T47D (cell line): ENCODE data around the gene HYAL1.

ENCODE experiments used
- DNase-seq, 2 experiments: peaks; one replicate each; pipeline versions ENCODE4 v3.0.0 to v3.0.0-alpha.2; 2011 to 2012; ENCODE audit warnings: low read depth in 1 of 2, low spot score in 1 of 2
- JUND ChIP-seq: IDR thresholded peaks from 2 replicates; pipeline ENCODE4 v1.6.1; 2012; ENCODE audit warnings: low read depth
- in situ Hi-C: cut with HindIII; loops from 2 replicates; pipeline ENCODE4 v1.10.0; 2016; ENCODE audit warnings: low sequenced_read_pairs, low pct_unique_long_range_greater_than_20kb

Gene HYAL1

DNA sequence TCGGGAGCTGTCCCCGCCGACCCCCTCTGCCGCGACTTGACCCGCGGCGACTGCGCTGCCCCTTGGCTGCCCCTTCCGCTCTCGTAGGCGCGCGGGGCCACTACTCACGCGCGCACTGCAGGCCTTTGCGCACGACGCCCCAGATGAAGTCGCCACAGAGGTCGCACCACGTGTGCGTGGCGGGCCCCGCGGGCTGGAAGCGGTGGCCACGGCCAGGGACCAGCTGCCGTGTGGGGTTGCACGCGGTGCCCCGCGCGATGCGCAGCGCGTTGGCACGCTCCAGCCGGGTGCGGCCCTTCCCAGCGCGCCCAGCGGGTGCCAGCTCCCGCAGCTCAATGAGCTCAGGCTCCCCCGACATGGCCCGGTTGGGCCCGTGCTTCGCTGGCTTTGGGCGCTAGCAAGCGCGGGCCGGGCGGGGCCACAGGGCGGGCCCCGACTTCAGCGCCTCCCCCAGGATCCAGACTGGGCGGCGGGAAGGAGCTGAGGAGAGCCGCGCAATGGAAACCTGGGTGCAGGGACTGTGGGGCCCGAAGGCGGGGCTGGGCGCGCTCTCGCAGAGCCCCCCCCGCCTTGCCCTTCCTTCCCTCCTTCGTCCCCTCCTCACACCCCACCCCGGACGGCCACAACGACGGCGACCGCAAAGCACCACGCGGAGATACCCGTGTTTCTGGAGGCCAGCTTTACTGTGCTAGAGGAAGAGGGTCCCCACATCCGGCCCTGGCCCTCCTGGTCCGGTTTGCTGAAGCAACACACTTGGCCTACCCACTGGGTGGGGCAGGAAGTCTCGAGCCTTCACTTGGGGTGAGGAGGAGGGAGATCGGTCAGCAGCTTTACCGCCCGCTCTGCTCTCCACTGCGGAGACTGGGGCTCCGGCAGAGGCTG lies 37.3 kb upstream of the HYAL1 start, which contains the start of gene RASSF1:
Gene RASSF1 (minus strand): TSS at position 389 of the 882 bp plus-strand sequence. CDS start 31 bp downstream, at position 358.
- no peak for TF ChIP-seq JUND
- in situ Hi-C loops = no loop called here
- no peak for DNase-seq

DNA sequence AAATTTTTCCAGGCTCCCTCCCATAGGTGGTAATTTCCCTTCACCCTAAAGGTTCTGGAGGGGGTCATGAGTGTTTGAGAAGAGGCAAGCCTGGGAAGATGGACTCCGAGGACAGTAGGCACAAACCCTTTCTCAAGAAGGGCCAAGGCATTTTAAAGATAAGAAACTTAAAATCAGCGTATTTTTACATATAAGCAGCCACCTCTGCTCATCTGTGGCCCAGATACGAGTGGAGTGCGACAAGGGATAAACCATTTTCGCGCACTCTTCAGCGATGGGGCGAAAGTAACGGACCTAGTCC lies 36.7 kb upstream of the HYAL1 start:
- no peak for DNase-seq
- in situ Hi-C loops = no loop called here
- no peak for TF ChIP-seq JUND

DNA sequence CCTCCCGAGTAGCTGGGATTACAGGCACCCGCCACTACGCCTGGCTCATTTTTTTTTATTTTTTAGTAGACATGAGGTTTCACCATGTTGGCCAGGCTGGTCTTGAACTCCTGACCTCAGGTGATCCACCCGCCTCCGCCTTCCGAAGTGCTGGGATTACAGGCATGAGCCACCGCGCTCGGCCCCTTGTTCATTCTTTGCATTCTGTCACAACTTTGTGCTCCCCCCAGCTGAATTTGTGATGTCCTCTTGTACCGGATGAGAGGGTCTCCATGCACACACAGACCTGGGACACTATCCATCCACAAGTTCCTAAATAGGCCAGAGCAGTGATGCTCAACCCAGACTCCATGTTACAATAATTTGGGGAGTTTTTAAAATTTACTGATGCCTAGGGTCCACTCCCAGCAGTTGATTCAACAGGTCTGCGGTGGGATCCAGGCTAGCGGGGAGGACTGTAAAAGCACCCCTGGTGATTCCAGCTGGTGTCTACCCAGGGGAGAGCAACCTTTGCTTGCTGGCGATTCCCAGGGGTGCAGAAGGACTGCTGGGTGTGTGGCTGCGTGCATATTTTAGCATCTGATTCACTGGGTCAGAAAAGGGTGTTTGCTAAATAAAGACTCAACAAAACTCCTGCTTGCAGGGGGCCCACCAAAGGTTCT lies 36.2 kb upstream of the HYAL1 start:
- in situ Hi-C loops = no loop called here
- DNase-seq = no peak
- TF ChIP-seq JUND = no peak

- in situ Hi-C loops = no loop called here
- TF ChIP-seq JUND = no peak
Measured at GRCh38 chr3:50338965-50339364, 35.6 kb upstream of the HYAL1 start.

DNA sequence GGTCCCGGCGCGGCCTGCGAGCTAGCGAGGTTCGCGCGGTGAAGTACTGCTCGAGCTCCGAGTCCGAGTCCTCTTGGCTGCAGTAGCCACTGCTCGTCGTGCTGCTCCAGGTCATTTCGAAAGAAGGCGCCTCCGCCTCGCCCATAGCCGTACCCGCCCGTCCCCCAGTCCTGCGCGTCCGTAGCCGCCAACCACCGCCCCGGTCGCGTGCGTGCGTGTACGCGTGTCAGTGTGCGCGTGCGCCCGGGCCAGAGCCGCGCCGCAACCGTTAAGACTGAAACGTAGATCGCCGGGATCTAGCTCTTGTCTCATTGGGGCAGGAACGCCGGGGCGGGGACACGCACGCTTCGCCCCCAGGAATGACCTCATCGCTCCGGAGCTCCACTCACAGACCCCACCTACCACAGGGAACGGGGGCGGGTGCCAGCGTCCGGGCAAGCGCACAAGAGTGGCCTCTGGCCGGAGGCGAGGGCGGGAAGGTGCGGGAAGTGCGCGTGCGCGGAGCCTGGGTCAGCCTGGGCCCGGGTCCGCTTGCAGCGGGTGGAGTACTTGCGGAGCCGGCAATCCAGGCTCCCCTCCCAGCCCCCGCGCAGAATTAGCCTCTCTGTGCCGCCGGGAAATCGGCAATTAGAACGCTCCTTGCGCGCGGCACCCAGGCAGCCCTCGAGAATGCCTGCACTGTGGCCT lies 33.9 kb upstream of the HYAL1 start:
- peak; percentile 97 to 98 for DNase-seq
- TF ChIP-seq JUND = no peak
- in situ Hi-C loops = no loop called here

More at GRCh38 chr3:50338965-50339364, 35.6 kb upstream of the HYAL1 start:
- no peak for DNase-seq

DNA sequence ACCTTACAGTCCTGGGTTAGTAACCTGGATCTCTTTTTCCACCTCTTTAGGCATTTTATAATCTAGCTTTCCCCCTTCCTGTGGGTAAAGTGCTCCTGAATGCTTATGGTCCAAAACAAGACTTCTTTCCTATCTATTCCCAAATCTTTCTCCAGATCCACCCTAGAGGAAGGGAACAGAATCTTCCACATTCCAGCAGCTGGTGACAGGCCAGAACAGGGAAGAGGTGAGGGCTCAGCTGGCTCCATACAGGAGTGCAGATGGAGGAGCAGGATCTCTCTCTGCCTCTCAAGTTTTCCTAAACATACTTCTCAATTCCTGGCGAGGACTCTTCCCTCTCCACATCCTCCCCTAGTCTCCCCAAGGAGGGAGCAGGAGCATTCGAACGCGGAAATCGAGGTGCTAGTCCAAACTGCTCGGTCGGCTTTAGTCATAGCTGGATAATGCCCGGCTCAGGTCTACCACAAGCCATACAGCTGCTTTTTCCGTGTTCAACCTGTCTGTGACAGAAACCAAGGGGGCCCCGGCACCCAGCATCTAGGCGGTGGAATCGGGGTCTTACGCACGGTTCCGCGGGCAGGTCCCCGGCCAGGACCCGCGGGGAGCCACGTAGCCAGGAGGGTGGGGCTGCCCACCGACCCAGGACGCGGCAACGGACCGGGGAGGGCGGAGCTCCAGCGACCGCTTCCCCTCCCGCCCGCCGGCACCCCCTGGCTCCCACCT lies 33.2 kb upstream of the HYAL1 start:
- in situ Hi-C loops = no loop called here
- TF ChIP-seq JUND = no peak
- peak in 1 of 2 experiments; percentile 58 for DNase-seq

DNA sequence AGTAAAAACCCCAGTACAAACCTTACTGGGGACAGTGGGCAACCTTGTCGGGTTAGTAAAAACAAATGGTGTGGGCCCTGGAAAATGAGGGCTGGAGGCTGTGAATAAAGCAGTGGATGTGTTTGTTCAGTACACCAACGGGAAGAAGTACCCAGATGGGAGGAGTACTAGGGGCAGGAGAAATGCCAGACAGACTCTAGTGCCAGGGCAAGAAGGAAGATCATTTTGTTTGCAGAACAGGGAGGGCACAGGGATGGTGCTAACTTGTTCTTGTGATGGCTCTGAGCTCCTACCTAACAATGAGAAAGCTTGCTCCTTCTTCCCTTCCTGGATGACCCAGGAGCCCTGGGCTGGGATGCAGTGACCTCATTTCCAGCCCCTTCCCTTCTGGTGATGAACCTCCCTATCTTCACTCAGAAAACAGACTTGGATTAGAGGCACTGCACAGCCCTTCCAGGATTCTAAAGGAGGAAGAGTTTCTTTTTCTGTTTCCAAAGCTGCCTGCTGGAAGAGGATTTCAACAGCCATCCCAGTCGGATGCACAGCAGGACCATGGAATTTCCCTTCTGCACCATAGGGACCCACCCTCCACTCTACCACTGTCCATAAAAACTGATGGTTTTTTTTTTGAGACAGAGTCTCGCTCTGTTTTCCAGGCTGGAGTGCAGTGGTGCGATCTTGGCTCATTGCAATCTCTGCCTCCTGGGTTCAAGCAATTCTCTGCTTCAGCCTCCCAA lies 31.1 kb upstream of the HYAL1 start:
- in situ Hi-C loops = no loop called here

GRCh38 chr3:50333744-50334328 lies 30.5 kb upstream of the HYAL1 start:
- DNase-seq = no peak

More for the DNA sequence above, 31.1 kb upstream of the HYAL1 start:
- no peak for DNase-seq
- TF ChIP-seq JUND = no peak

GRCh38 chr3:50331364-50331907 lies 28.1 kb upstream of the HYAL1 start:
- in situ Hi-C loops = no loop called here

More at GRCh38 chr3:50333744-50334328, 30.5 kb upstream of the HYAL1 start:
- TF ChIP-seq JUND = no peak
- in situ Hi-C loops = no loop called here

GRCh38 chr3:50330330-50330729 lies 27.0 kb upstream of the HYAL1 start:
- TF ChIP-seq JUND = no peak
- DNase-seq = no peak
- in situ Hi-C loops = no loop called here

More at GRCh38 chr3:50331364-50331907, 28.1 kb upstream of the HYAL1 start:
- no peak for DNase-seq
- no peak for TF ChIP-seq JUND

DNA sequence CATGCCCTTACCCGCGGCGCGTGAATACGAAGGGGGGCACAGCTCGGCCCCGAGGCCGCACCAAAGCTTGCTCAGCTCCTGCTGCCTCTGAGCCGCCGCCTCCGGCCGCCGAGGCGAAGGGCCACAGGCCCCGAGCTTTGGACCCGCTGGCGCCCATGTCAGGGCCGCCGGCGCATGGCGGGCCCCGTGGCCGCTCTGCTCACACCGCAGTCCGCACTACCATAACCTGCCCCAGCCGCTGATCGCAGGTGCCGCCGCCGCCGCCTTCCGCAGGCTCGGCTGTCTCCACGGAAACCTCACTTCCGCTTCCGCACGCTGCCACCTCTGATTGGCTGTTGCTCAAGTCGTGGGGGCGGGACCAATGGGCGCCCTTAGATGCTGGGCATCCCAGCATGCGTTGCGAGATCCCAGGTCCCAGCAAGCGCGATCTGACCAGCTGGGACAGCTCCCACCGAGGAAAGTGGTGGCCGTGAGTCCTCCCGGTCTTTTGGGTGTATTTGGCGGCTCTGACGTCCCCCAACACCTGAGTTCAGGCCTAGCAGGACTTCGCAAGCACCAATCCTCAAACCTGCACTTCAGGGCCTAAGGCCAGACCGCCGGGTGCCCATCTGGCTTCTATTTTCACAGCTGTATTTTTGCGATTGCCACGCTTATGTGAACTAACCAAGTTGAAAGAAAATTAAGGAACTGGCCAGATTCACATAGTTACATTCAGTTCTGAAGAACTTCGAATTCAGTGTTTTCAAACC lies 24.7 kb upstream of the HYAL1 start, which contains the start of gene TUSC2:
Gene TUSC2 (minus strand): TSS at position 281 of the 749 bp plus-strand sequence. CDS start 124 bp downstream, at position 157.
- in situ Hi-C loops = no loop called here
- TF ChIP-seq JUND = no peak
- peak; percentile 95 to 96 for DNase-seq
